WERI-Rb-1 (cell line): ENCODE measurements around the gene DBT.
"Not testable (repeated sequence)": the region's sequence is repeated elsewhere in the genome, so short reads cannot be mapped to it uniquely, and the experiment has no call there.

Experiments used
- DNase-seq: peaks from one replicate; pipeline ENCODE4 v3.0.0-alpha.2; 2020
- H3K27ac ChIP-seq: fragments of 250-450 bp; sonication (Bioruptor Pico); 2 replicates; pipeline ENCODE4 v1.5.1; 2020; ENCODE audit warnings: mild to moderate bottlenecking, moderate library complexity
- H3K27me3 ChIP-seq: fragments of 250-450 bp; sonication (Bioruptor Pico); 2 replicates; pipeline ENCODE4 v1.5.1; 2021; ENCODE audit warnings: mild to moderate bottlenecking, low read depth, moderate library complexity; ENCODE audit not compliant: insufficient read depth, severe bottlenecking
- H3K36me3 ChIP-seq: fragments of 250-450 bp; sonication (Bioruptor Pico); 2 replicates; pipeline ENCODE4 v1.5.1; 2020; ENCODE audit warnings: mild to moderate bottlenecking, moderate library complexity
- H3K4me3 ChIP-seq: 2 replicates; pipeline ENCODE4 v1.5.1; 2011; ENCODE audit warnings: low read depth, mild to moderate bottlenecking, control low read depth, low read length
- H3K9me3 ChIP-seq: fragments of 250-450 bp; sonication (Bioruptor Pico); 2 replicates; pipeline ENCODE4 v1.5.1; 2021; ENCODE audit warnings: mild to moderate bottlenecking, moderate library complexity; ENCODE audit not compliant: severe bottlenecking
- CTCF ChIP-seq: IDR thresholded peaks from 2 replicates; pipeline ENCODE4 v1.5.1; 2011; ENCODE audit warnings: low read depth, mild to moderate bottlenecking, control low read depth, inconsistent platforms, low read length

Gene DBT

GRCh38 chr1:100219457-100219856 lies 30.2 kb downstream of the DBT start:
- peaks cover 11% of the 10 kb centered on the region for H3K36me3 ChIP-seq
- no peak for DNase-seq
- no peaks in the 10 kb centered on the region for H3K27me3 ChIP-seq
- no peak for TF ChIP-seq CTCF
- no peak overlapping the region for H3K27ac ChIP-seq
- no peaks in the 10 kb centered on the region for H3K9me3 ChIP-seq
- no peak overlapping the region for H3K4me3 ChIP-seq

- Histone ChIP-seq H3K4me3 (no peak overlapping the region), H3K27ac (no peak overlapping the region), H3K27me3 (no peaks in the 10 kb centered on the region), H3K9me3 (no peaks in the 10 kb centered on the region), H3K36me3 (peaks cover 19% of the 10 kb centered on the region)
- no peak for DNase-seq
- TF ChIP-seq CTCF, result no peak
Measured at GRCh38 chr1:100217834-100218233, 31.8 kb downstream of the DBT start.

- TF ChIP-seq CTCF, result no peak
- Histone ChIP-seq H3K27ac (no peak overlapping the region), H3K36me3 (peaks cover 22% of the 10 kb centered on the region), H3K27me3 (no peaks in the 10 kb centered on the region), H3K9me3 (no peaks in the 10 kb centered on the region), H3K4me3 (no peak overlapping the region)
- no peak for DNase-seq
Measured at GRCh38 chr1:100215101-100215500, 34.5 kb downstream of the DBT start.

GRCh38 chr1:100213141-100213540 lies 36.5 kb downstream of the DBT start:
- no peak for TF ChIP-seq CTCF
- H3K27ac ChIP-seq, result no peak overlapping the region
- no peak for DNase-seq
- H3K4me3 ChIP-seq, result no peak overlapping the region
- peaks cover 22% of the 10 kb centered on the region for H3K36me3 ChIP-seq
- H3K9me3 ChIP-seq, result no peaks in the 10 kb centered on the region
- no peaks in the 10 kb centered on the region for H3K27me3 ChIP-seq

GRCh38 chr1:100206301-100206700 lies 43.3 kb downstream of the DBT start:
- H3K36me3 ChIP-seq, result peaks cover 11% of the 10 kb centered on the region

GRCh38 chr1:100205593-100205992 lies 44.0 kb downstream of the DBT start:
- not testable (repeated sequence) for H3K27ac ChIP-seq, H3K9me3 ChIP-seq, DNase-seq, H3K27me3 ChIP-seq, H3K4me3 ChIP-seq
- peaks cover 11% of the 10 kb centered on the region for H3K36me3 ChIP-seq

More at GRCh38 chr1:100206301-100206700, 43.3 kb downstream of the DBT start:
- Histone ChIP-seq H3K27me3 (no peaks in the 10 kb centered on the region), H3K9me3 (no peaks in the 10 kb centered on the region), H3K27ac (no peak overlapping the region), H3K4me3 (no peak overlapping the region)
- no peak for DNase-seq
- TF ChIP-seq CTCF, result no peak

- peaks cover 11% of the 10 kb centered on the region for H3K36me3 ChIP-seq
- not testable (repeated sequence) for H3K27ac ChIP-seq, H3K9me3 ChIP-seq, DNase-seq, H3K4me3 ChIP-seq, H3K27me3 ChIP-seq
Measured at GRCh38 chr1:100205103-100205502, 44.5 kb downstream of the DBT start.

GRCh38 chr1:100202703-100203102 lies 46.9 kb downstream of the DBT start:
- not testable (repeated sequence) for DNase-seq, H3K36me3 ChIP-seq, H3K4me3 ChIP-seq, H3K27ac ChIP-seq, H3K9me3 ChIP-seq, H3K27me3 ChIP-seq

- H3K9me3 ChIP-seq, H3K36me3 ChIP-seq, DNase-seq, H3K4me3 ChIP-seq, H3K27ac ChIP-seq, H3K27me3 ChIP-seq: not testable (repeated sequence)
Measured at GRCh38 chr1:100200060-100200459, 49.6 kb downstream of the DBT start.
